GM12878 (cell line): ENCODE measurements around the gene PRG3.

Experiments used
- CHD2 ChIP-seq: IDR thresholded peaks from 2 replicates; pipeline ENCODE4 v1.6.1; 2011; ENCODE audit warnings: low read depth, low read length, improper control_type of control experiment, borderline replicate concordance
- EP300 ChIP-seq, 2 experiments: fragments of 150-350 bp in 1 of 2; IDR thresholded peaks; 2 replicates each; pipeline ENCODE4 v1.6.1; 2011 to 2012; ENCODE audit warnings: low read depth in 2 of 2, low read length in 2 of 2, borderline replicate concordance in 1 of 2, improper control_type of control experiment in 1 of 2, inconsistent platforms in 1 of 2; ENCODE audit not compliant: control insufficient read depth in 1 of 2
- EZH2 ChIP-seq: IDR thresholded peaks from 2 replicates; pipeline ENCODE4 v1.6.1; 2012; ENCODE audit warnings: low read depth, mild to moderate bottlenecking, control low read depth, inconsistent platforms, low read length, borderline replicate concordance; ENCODE audit not compliant: control insufficient read depth
- NFIC ChIP-seq: IDR thresholded peaks from 2 replicates; pipeline ENCODE4 v1.6.1; 2012; ENCODE audit warnings: low read depth, mild to moderate bottlenecking, inconsistent platforms, low read length, moderate library complexity
- POLR2A ChIP-seq: IDR thresholded peaks from 2 replicates; pipeline ENCODE4 v1.6.1; 2011; ENCODE audit warnings: low read depth, mild to moderate bottlenecking, low read length
- RCOR1 ChIP-seq: conservative IDR thresholded peaks from 2 replicates; pipeline ENCODE4 v1.6.1; 2012; ENCODE audit warnings: low read depth, low read length, improper control_type of control experiment
- SIX5 ChIP-seq: IDR thresholded peaks from 2 replicates; pipeline ENCODE4 v1.6.1; 2011; ENCODE audit warnings: mild to moderate bottlenecking, low read depth, low read length, moderate library complexity; ENCODE audit not compliant: severe bottlenecking
- SREBF2 ChIP-seq: IDR thresholded peaks from 2 replicates; pipeline ENCODE4 v1.6.1; 2012; ENCODE audit warnings: mild to moderate bottlenecking, low read length
- TAF1 ChIP-seq: IDR thresholded peaks from 2 replicates; pipeline ENCODE4 v1.6.1; 2011; ENCODE audit warnings: mild to moderate bottlenecking, low read depth, low read length, borderline replicate concordance
- TARDBP ChIP-seq: IDR thresholded peaks from 2 replicates; pipeline ENCODE4 v1.6.1; 2016; ENCODE audit warnings: borderline replicate concordance
- TF ChIP-seq, protein P1 (sequence below): IDR thresholded peaks from 2 replicates; pipeline ENCODE4 v1.6.1; 2011; ENCODE audit warnings: mild to moderate bottlenecking, low read depth, low read length, moderate library complexity; ENCODE audit not compliant: insufficient replicate concordance
- TF ChIP-seq, protein P2 (sequence below): fragments of 450-650 bp; IDR thresholded peaks from 2 replicates; pipeline ENCODE4 v1.6.1; 2017; ENCODE audit warnings: low read depth, mild to moderate bottlenecking, moderate library complexity
- TF ChIP-seq, protein P3 (sequence below), 3 experiments: IDR thresholded peaks in 2 of 3; conservative IDR thresholded peaks in 1 of 3; 2 replicates each; pipeline ENCODE4 v1.5.1; 2011; ENCODE audit warnings: low read depth in 3 of 3, low read length in 3 of 3, mild to moderate bottlenecking in 3 of 3, control low read depth in 2 of 3, moderate library complexity in 2 of 3, inconsistent platforms in 1 of 3, mixed read lengths in 1 of 3; ENCODE audit not compliant: control insufficient read depth in 2 of 3, insufficient read depth in 1 of 3; ENCODE audit errors: extremely low read depth in 1 of 3

DNA sequence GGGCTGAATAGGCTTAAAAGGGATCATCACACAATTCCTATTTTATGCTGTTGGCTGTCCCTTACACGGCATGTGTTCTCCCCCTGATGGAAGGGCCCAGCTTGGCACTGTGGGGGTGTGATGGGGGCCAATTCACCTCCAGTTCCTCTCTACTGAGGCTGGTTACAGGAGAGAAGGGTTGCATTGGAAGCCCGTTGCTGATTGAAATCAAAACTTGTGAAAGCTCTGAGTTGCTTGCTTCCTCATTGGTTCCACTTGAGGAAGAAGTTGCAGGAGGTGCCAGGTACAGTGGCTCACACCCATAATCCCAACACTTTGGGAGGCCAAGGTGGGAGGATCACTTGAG lies 22.8 kb upstream of the PRG3 start:
- no peak for TF ChIP-seq POLR2A
- TF ChIP-seq, protein P1, sequence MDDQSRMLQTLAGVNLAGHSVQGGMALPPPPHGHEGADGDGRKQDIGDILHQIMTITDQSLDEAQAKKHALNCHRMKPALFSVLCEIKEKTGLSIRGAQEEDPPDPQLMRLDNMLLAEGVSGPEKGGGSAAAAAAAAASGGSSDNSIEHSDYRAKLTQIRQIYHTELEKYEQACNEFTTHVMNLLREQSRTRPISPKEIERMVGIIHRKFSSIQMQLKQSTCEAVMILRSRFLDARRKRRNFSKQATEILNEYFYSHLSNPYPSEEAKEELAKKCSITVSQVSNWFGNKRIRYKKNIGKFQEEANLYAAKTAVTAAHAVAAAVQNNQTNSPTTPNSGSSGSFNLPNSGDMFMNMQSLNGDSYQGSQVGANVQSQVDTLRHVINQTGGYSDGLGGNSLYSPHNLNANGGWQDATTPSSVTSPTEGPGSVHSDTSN = no peak
- TF ChIP-seq, protein P2, sequence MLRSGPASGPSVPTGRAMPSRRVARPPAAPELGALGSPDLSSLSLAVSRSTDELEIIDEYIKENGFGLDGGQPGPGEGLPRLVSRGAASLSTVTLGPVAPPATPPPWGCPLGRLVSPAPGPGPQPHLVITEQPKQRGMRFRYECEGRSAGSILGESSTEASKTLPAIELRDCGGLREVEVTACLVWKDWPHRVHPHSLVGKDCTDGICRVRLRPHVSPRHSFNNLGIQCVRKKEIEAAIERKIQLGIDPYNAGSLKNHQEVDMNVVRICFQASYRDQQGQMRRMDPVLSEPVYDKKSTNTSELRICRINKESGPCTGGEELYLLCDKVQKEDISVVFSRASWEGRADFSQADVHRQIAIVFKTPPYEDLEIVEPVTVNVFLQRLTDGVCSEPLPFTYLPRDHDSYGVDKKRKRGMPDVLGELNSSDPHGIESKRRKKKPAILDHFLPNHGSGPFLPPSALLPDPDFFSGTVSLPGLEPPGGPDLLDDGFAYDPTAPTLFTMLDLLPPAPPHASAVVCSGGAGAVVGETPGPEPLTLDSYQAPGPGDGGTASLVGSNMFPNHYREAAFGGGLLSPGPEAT = no peak
- TF ChIP-seq, protein P3, sequence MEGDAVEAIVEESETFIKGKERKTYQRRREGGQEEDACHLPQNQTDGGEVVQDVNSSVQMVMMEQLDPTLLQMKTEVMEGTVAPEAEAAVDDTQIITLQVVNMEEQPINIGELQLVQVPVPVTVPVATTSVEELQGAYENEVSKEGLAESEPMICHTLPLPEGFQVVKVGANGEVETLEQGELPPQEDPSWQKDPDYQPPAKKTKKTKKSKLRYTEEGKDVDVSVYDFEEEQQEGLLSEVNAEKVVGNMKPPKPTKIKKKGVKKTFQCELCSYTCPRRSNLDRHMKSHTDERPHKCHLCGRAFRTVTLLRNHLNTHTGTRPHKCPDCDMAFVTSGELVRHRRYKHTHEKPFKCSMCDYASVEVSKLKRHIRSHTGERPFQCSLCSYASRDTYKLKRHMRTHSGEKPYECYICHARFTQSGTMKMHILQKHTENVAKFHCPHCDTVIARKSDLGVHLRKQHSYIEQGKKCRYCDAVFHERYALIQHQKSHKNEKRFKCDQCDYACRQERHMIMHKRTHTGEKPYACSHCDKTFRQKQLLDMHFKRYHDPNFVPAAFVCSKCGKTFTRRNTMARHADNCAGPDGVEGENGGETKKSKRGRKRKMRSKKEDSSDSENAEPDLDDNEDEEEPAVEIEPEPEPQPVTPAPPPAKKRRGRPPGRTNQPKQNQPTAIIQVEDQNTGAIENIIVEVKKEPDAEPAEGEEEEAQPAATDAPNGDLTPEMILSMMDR (IDR thresholded peaks at IDR 0.05 in 2 of 3, conservative IDR thresholded peaks at IDR 0.05 in 1 of 3; ENCODE audit: control insufficient read depth in 2 of 3, extremely low read depth in 1 of 3, insufficient read depth in 1 of 3, low read depth in 3 of 3, low read length in 3 of 3) = no peak
- TF ChIP-seq EP300 (IDR thresholded peaks at IDR 0.05; ENCODE audit: borderline replicate concordance in 1 of 2, control insufficient read depth in 1 of 2, low read depth in 2 of 2, low read length in 2 of 2) = no peak
- no peak for TF ChIP-seq NFIC
- no peak for TF ChIP-seq EZH2
- no peak for TF ChIP-seq TARDBP
- no peak for TF ChIP-seq TAF1
- no peak for TF ChIP-seq RCOR1
- no peak for TF ChIP-seq CHD2
- no peak for TF ChIP-seq SREBF2
- TF ChIP-seq SIX5 = no peak
